DOHH2 (cell line): ENCODE results near the gene CAMTA1.

Source experiments
- H3F3A ChIP-seq: fragments of 200-600 bp; sonication (generic), shearing (Covaris generic); 2 replicates; pipeline ENCODE4 v1.6.0; 2016; ENCODE audit warnings: antibody characterized with exemption, mild to moderate bottlenecking; ENCODE audit not compliant: control insufficient read depth, insufficient read depth
- H3K27ac ChIP-seq: fragments of 200-600 bp; sonication (generic); 2 replicates; pipeline ENCODE4 v1.5.1; 2014; ENCODE audit warnings: low read depth, mild to moderate bottlenecking, low read length, moderate library complexity
- H3K27me3 ChIP-seq: fragments of 200-600 bp; sonication (generic); 2 replicates; pipeline ENCODE4 v1.6.1; 2014; ENCODE audit warnings: mild to moderate bottlenecking, low read length, mixed read lengths; ENCODE audit not compliant: control insufficient read depth
- H3K36me3 ChIP-seq: fragments of 200-600 bp; sonication (generic); 2 replicates; pipeline ENCODE4 v1.6.1; 2014; ENCODE audit warnings: mild to moderate bottlenecking, low read length, moderate library complexity, mixed read lengths; ENCODE audit not compliant: control insufficient read depth
- H3K4me1 ChIP-seq: fragments of 200-600 bp; sonication (generic); 2 replicates; pipeline ENCODE4 v1.6.1; 2014; ENCODE audit warnings: mild to moderate bottlenecking, low read length, mixed read lengths; ENCODE audit not compliant: control insufficient read depth
- H3K4me2 ChIP-seq: fragments of 200-600 bp; sonication (generic); 2 replicates; pipeline ENCODE4 v1.6.0; 2014; ENCODE audit warnings: mild to moderate bottlenecking, low read length, moderate library complexity
- H3K4me3 ChIP-seq: fragments of 200-600 bp; sonication (generic); 2 replicates; pipeline ENCODE4 v1.5.1; 2014; ENCODE audit warnings: mild to moderate bottlenecking, low read length, mixed read lengths
- H3K79me2 ChIP-seq: fragments of 200-600 bp; sonication (generic); 2 replicates; pipeline ENCODE4 v1.6.1; 2014; ENCODE audit warnings: mild to moderate bottlenecking, low read length, mixed read lengths; ENCODE audit not compliant: control insufficient read depth
- H3K9me2 ChIP-seq: fragments of 200-600 bp; sonication (generic); replicated peaks from 2 replicates; pipeline ENCODE4 v1.6.1; 2014; ENCODE audit warnings: mild to moderate bottlenecking, low read length, mixed read lengths; ENCODE audit not compliant: control insufficient read depth
- H3K9me3 ChIP-seq: fragments of 200-600 bp; sonication (generic); 2 replicates; pipeline ENCODE4 v1.6.1; 2014; ENCODE audit warnings: antibody characterized with exemption, low read length, mixed read lengths; ENCODE audit not compliant: control insufficient read depth, insufficient read depth
- H4K20me1 ChIP-seq: fragments of 200-600 bp; sonication (generic); 2 replicates; pipeline ENCODE4 v1.6.0; 2014; ENCODE audit warnings: low read depth, mild to moderate bottlenecking, antibody characterized with exemption, low read length, moderate library complexity; ENCODE audit not compliant: control insufficient read depth, insufficient read depth
- EZH2phosphoT487 ChIP-seq: fragments of 200-600 bp; sonication (generic); IDR thresholded peaks from 2 replicates; pipeline ENCODE4 v1.6.1; 2017; ENCODE audit warnings: borderline replicate concordance, mild to moderate bottlenecking, antibody characterized with exemption, low read length, moderate library complexity, mixed read lengths
- TF ChIP-seq, protein P1 (sequence below): fragments of 200-600 bp; sonication (generic); IDR thresholded peaks from one replicate; pipeline ENCODE4 v1.5.1; 2014; ENCODE audit warnings: antibody characterized with exemption, mild to moderate bottlenecking, low read depth, low read length; ENCODE audit not compliant: poor library complexity, severe bottlenecking

CAMTA1 gene

DNA sequence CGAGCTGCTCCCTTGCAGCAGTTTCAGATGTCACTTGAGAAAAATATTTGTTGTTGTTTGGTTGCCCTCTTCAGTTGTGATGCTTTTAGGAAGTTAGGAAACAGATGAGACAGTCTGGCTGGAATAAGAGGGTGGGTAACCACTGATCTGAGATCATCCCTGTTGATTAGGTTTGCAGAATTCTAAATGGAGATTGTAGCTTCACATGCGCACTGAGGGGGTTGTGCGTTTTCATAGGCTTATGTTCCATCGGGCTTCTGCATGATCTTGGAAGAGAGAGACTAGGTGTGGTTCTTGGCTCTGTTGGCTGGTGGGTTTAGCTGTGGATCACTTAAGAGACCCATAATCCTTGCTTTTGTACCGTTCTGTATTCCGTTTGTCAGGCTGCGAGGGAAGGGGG lies 108.1 kb downstream of the CAMTA1 start:
- no peak overlapping the region for H3K4me2 ChIP-seq
- no peaks in the 10 kb centered on the region for H3K9me2 ChIP-seq
- no peaks in the 10 kb centered on the region for H3K36me3 ChIP-seq
- 0 out of 2 replicates have a peak, but pooled peaks cover 2% of the 10 kb centered on the region for H3F3A ChIP-seq
- H4K20me1 ChIP-seq, result no peaks in the 10 kb centered on the region
- H3K27ac ChIP-seq, result no peak overlapping the region
- no peaks in the 10 kb centered on the region for H3K9me3 ChIP-seq
- H3K4me1 ChIP-seq, result 0 out of 2 replicates have a peak, but pooled peaks cover 3% of the 10 kb centered on the region
- no peaks in the 10 kb centered on the region for H3K27me3 ChIP-seq
- no peaks in the 10 kb centered on the region for H3K79me2 ChIP-seq
- TF ChIP-seq, protein P1, sequence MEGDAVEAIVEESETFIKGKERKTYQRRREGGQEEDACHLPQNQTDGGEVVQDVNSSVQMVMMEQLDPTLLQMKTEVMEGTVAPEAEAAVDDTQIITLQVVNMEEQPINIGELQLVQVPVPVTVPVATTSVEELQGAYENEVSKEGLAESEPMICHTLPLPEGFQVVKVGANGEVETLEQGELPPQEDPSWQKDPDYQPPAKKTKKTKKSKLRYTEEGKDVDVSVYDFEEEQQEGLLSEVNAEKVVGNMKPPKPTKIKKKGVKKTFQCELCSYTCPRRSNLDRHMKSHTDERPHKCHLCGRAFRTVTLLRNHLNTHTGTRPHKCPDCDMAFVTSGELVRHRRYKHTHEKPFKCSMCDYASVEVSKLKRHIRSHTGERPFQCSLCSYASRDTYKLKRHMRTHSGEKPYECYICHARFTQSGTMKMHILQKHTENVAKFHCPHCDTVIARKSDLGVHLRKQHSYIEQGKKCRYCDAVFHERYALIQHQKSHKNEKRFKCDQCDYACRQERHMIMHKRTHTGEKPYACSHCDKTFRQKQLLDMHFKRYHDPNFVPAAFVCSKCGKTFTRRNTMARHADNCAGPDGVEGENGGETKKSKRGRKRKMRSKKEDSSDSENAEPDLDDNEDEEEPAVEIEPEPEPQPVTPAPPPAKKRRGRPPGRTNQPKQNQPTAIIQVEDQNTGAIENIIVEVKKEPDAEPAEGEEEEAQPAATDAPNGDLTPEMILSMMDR, result no peak
- TF ChIP-seq EZH2phosphoT487, result no peak
- no peak overlapping the region for H3K4me3 ChIP-seq

DNA sequence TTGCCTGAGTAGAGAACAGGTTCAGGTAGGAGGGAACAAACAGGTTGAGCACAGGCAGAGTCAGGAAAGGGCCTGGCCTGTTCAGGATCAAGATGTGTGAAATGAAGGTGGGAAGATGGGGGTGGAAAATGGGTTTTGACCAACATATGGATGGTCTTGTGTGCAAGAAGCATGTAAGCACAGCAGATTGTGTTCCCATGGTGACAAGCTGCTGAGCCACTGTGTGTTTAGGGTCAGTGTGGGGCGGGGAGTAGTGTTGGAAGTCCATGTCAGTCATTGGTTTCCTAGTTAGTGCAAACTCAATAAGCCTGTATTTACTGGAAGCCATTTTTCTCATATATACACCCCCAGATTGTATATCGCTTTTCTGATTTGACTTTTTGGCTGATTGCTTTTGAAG lies 111.9 kb downstream of the CAMTA1 start:
- H3K4me1 ChIP-seq, result no peaks in the 10 kb centered on the region
- no peaks in the 10 kb centered on the region for H3F3A ChIP-seq
- no peaks in the 10 kb centered on the region for H3K36me3 ChIP-seq
- H4K20me1 ChIP-seq, result no peaks in the 10 kb centered on the region
- H3K9me2 ChIP-seq, result no peaks in the 10 kb centered on the region
- TF ChIP-seq, protein P1, result no peak
- TF ChIP-seq EZH2phosphoT487, result no peak
- H3K27ac ChIP-seq, result no peak overlapping the region
- H3K4me2 ChIP-seq, result no peak overlapping the region
- no peak overlapping the region for H3K4me3 ChIP-seq
- H3K27me3 ChIP-seq, result no peaks in the 10 kb centered on the region
- H3K9me3 ChIP-seq, result no peaks in the 10 kb centered on the region
- no peaks in the 10 kb centered on the region for H3K79me2 ChIP-seq

DNA sequence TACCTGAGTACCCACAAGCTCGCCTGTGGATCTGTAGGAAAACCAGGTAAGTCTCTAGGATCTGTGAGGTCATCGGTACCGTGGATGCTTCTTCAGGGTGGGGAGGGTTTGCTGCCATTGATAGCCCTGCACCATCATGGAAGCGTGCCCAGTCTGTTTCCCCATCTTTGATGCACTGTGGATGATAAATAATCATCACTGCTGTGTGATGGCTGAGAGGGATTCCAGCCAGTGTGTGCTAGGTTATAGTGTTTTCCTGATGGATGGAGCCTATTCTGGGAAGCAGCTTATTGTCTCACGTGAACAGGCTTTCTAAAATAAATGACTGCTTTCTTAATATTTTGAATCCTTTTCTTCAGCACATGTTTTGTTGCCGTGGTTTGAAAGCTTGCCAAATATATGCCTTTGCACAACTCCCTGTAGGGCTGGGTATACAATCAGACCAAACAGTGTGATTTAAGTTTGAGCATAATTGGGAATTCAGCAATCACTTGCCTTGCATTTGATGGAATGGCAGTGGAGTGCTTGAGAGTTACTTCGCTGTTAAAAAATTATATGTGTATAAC lies 113.8 kb downstream of the CAMTA1 start:
- H3K9me3 ChIP-seq, result no peaks in the 10 kb centered on the region
- no peaks in the 10 kb centered on the region for H3K79me2 ChIP-seq
- H3F3A ChIP-seq, result no peaks in the 10 kb centered on the region
- TF ChIP-seq EZH2phosphoT487, result no peak
- TF ChIP-seq, protein P1, result no peak
- H4K20me1 ChIP-seq, result no peaks in the 10 kb centered on the region
- no peak overlapping the region for H3K27ac ChIP-seq
- no peaks in the 10 kb centered on the region for H3K4me1 ChIP-seq
- no peak overlapping the region for H3K4me3 ChIP-seq
- H3K27me3 ChIP-seq, result no peaks in the 10 kb centered on the region
- H3K36me3 ChIP-seq, result no peaks in the 10 kb centered on the region
- H3K4me2 ChIP-seq, result no peak overlapping the region
- no peaks in the 10 kb centered on the region for H3K9me2 ChIP-seq
